ENCODE results near the gene C12orf57.

GRCh38 chr12:6917491-6918231, 26.2 kb upstream of the C12orf57 start:
- TF ChIP-seq CTCF (IDR thresholded peaks at IDR 0.05; ENCODE audit: low read length) (no peak), EZH2 (IDR thresholded peaks at IDR 0.05; ENCODE audit: borderline replicate concordance, low read length) (no peak)
